ELR (cell line): ENCODE measurements around the gene BOC.
A peak's percentile ranks its signal among the peaks of the same experiment; 100 is the strongest.
"Not testable (repeated sequence)": the region's sequence is repeated elsewhere in the genome, so short reads cannot be mapped to it uniquely, and the experiment has no call there.

Source experiments
- DNase-seq: peaks from one replicate; pipeline ENCODE4 v3.0.0-alpha.2; 2015; ENCODE audit warnings: low read depth

BOC gene

DNA sequence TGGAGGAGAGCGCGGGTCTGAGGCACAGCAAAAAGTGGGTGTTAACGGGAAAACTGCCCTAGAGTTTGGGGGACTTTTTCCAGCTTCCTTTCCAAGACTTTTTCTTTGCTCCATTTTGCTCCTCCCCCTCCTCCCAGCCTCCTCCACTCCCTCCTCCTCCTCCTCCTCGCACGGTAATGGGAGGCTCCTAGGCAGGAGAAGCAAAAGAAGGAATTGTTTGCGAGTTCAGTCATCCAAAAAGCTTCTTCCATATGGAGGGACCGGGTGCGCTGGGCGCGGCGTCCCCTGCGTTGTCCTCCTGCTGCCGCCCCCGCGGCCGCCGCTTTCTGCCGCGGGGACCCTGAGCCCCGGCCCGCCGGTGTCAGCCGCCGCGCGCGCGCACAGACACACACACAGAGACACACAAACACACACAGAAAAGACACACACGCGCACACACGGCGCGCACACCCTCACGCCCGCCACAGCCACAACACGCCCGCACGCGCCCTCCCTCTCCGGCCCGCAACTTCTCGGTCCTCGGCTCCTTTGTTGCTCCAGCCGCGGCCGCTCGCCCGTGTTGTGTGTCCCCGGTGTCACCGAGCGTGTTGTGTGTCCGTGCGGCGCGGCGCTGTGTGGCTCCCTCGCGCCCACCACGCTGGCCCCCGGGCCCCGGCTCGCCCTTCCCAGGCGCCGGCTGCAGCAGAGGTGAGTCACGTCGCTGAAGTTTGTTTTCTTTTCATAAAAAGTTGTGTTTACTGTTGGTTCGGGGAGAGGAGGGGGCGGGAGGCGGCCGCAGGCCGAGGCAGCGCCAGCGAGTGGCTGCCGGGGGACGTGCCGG lies at the start of gene BOC:
Gene BOC, plus strand, starts transcription at position 228 of the 820 bp plus-strand sequence. CDS start 38,246 bp downstream, outside the sequence.
- peak; percentile 63 for DNase-seq

- no peak for DNase-seq
Observed at GRCh38 chr3:113161661-113162060, 49.7 kb upstream of the BOC start.

DNA sequence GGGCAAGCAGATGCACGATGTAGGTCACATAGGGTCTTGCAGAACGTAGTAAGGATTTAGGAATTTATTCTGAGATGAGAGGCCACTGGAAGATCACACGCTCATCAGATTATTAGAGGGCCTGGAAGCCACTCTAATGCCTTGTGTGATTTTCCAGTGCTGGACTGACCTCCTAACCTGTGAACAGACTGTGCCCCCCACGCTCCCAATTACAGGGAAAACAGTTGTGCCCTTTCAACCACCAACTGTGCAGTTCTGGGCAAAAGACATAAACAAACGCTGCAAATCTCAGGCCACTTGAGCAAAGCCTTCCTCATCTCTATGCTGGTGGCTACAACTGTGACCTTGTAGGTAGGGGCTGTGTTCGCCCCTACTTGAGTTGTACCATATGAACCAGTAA lies 48.2 kb upstream of the BOC start:
- no peak for DNase-seq

DNA sequence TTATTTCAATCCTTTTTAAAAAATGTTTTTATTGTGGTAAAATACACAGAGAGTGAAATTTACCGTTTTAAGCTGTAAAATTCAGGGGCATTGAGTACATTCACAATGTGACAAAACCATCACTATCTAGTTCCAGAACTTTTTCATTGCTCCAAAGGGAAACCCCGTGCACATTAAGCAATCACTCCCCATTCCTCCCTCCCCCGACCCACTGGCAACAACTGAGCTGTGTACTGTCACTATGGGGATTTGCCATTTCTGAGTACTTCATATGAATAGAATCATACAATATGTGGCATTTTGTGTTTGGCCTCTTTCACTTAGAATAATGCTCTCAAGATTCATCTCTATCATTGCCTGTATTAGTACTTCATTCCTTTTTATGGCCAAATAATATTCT lies 45.5 kb upstream of the BOC start:
- DNase-seq, result no peak

DNA sequence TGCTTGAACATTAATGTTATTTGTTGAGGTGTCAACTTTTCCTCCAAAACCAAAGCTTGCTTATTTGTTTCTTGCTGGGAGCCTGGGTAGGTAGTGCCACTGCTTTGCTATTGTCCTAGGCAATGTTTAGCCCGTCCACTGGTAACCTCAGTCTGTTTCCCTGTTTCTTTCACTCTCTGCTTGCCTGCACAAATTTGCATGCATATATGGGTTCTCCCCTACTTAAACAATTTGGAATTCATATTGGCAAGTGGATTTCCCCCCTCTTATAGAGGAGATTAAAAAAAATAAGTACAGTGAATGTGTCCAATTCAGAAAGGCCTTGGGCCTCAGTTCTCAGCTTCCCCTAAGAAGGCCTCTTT lies 45.0 kb upstream of the BOC start:
- DNase-seq, result no peak

DNA sequence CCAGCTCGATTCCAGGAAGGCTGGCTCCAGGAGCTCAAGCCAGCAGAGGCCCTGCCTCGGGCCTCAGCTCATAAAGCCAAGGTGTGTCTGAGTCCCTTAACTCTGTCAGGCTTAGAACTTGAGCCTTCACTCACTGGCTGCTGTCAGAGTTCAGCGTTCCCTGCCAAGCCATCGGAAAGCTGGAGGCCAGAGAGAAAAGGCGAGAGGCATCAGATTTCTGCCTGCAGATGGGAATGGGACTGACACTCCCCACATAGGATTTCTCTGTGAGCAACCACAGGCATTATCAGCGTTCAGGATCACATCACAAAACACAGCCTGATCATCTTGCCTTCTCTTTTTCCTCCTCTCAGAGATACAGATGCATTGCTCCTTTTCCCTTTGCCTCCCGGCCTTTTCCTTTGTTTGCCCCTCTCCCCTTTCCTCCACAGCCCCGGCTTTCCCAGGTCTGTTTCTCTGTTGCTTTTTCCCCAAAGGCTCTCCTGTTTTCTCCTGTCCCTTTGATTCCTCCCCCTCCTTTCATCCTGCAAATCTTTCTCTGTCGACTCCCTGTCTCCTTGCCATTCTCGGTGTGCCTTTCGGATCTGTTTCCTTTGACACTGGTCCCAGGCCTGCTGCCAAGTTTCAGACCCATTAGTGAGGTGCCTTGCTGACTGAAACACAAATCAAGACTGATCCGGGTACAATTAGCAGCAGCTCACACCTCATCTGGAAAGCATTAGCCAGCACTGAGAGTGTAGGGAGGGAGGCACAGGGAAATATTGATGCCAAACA lies 44.5 kb upstream of the BOC start:
- DNase-seq, result no peak

DNA sequence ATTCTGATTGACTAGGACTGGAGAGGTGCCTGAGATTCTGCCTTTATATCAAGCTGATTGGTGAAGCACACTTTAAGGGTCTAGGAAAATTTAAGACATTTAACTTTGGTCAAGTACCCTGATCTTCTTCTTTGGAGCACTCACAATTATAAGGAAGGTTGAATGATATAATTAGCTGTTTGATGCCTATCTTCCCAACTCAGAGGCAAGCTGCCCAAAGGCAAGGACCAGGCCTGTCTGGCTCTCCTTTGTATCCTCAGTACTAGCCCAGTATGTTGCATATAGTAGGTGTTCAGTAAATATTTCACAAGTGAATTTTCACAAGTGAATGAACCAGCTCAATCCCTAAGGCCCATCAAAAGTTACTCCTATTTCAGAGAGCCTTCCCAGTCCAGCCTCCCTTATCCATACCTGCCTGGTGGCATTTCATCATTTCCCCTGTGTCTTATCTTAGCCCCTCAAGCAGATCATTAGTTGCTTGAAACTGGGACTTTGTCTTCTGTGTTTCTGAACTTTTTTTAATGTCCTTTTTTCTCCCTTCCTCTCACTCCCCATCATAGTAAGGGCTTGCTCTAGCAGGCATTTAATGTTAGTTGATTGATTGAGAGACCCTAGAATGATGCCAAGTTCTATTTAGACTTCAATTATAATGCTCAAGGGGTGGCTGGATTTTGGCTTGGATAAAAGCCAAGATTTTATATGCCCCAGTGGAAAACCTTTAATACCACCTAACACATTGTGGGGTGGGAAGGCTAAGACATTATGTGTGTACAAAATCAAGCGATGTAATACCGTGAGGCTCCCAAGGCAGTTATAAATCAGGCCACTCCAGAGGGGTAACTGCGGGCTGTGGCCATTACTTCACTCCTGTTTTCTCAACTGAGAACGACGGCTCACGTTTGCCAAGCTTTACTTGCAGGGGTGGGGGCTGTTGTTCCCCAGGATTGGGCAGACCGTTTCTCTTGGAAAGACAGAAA lies 43.2 kb upstream of the BOC start:
- no peak for DNase-seq

- DNase-seq, result no peak
Observed at GRCh38 chr3:113169891-113170452, 41.4 kb upstream of the BOC start.

DNA sequence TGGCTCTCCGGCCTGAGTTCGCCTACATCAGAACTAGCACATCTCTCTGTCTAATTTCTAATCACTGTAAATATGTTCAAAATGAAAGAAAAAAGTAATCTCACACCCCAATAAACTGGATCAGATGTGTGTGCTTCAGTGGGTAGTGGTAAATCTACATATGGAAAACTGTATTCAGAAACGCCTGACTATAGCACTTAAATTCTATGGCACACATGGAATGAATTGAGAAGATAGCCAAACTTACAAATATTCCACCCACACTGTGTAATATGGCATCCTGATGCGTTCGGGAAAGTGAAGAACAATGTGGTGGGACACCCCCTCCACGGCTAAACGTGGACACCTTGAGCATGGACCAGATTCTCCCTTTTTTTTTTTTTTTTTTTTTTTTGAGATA lies 40.6 kb upstream of the BOC start:
- no peak for DNase-seq

DNA sequence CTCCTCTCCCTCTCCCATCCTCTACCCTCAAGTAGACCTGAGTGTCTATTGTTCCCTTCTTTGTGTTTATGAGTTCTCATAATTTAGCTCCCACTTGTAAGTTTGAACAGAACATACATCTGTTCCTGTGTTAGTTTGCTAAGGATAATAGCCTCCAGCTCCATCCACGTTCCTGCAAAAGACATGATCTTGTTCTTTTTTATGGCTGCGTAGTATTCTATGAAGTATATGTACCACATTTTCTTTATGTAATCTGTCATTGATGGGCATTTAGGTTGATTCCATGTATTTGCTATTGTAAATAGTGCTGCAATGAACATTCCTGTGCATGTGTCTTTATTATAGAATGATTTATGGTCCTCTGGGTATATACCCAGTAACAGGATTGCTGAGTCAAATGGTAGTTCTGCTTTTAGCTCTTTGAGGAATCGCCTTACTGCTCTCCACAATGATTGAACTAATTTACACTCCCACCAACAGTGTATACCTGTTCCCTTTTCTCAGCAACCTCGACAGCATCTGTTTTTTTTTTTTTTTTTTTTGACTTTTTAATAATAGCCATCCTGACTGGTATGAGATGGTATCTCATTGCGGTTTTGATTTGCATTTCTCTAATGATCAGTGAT lies 39.6 kb upstream of the BOC start:
- DNase-seq, result not testable (repeated sequence)

- no peak for DNase-seq
Observed at GRCh38 chr3:113173102-113173501, 38.3 kb upstream of the BOC start.

- no peak for DNase-seq
Observed at GRCh38 chr3:113174304-113174703, 37.1 kb upstream of the BOC start.

- DNase-seq, result no peak
Observed at GRCh38 chr3:113174801-113175485, 36.4 kb upstream of the BOC start.

DNA sequence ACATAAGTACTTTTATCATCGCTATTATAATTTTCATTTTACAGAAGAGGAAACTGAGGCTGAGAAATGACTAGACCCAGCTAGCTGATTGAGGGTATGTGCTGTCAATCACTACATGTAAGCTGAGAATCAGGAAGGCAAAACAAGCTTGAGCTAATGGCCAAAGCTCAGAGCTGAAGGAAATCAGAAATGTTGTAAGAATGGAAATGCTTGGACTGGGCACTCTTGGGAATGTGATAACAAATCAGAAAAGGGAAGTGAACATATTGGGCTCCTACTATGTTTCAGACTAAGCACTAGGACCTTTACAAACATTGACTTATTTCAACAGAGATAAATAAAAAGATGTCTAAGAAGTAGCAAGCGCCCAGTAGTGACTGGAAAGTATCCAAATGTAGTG lies 33.8 kb upstream of the BOC start:
- no peak for DNase-seq

DNA sequence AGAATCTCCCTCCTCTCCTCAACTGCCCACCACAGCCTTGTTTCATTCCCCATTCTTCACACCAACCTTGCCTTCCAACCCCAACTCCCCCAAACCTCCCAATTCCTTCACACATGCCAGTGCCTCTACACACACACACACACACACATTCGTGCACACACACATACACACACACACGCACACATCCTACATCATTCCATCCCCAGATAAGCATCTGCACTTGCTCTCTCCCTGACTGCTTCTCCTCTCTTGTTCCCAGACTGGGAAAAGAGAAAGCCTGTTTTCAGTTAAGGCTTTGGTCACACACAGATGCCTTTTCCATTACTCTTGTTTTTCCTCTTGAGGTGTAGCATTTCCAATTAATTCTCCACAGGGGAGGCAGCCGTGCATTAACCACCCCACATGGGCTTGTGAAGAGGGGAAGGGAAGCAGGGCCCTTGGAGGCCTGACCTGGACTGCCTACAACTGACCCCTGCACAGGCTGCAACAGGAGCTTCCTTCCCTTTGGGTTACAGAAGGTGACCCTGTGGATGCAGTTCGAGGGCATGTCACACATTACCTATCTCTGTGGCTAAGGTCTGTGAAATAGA lies 32.0 kb upstream of the BOC start:
- no peak for DNase-seq

GRCh38 chr3:113183748-113184661 lies 27.4 kb upstream of the BOC start:
- DNase-seq, result peak; percentile 5

- DNase-seq, result no peak
Observed at GRCh38 chr3:113185194-113185835, 26.0 kb upstream of the BOC start.

DNA sequence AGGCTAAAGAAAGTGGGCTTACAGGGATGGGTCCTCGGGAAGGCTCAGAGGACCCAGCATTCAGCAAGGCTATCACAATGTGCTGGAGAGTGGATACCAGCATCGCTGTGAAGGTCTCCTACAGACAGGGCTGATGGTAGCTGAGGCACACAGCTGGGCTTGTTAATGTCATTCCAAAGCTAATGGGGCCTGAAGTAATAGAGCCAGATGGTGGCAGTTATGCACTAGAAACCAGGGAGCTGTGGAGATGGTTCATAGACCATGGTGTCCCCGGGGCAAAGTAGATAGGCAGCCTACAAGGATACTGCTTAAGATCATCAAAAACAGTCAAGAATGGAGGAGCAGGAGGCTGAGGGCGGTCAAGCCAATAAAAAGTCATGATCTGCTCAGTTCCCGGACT lies 24.8 kb upstream of the BOC start:
- no peak for DNase-seq

DNA sequence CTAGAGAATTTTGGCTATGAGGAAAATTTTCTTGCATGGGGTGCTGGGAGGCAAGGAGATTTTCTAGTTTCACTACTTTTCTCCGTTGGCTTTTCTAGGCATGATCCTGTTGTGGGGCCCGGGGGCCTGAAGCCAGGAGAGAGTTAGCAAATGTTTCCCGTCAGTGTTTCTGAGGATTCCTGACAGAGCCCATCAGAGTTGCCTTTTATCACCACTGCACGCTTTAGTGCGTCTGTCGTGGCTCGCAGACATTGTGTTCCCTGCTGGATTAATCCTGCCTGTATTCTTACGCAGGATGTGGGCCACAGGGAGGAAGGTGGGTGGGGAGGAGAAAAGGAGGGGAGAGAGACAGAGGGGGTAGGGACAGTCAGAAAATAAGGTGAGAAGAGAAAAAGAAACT lies 18.1 kb upstream of the BOC start:
- DNase-seq, result no peak
